ENCODE results near the gene LLGL2. TPM values are rescaled to one million over a fixed set of nuclear protein-coding genes. Genes with fewer than 3 reads are reported as not detected.

LLGL2 gene
- total RNA-seq, 1 experiment from 2014 or later: 19.8 TPM

- H3K4me3 Mint-ChIP-seq (ENCODE audit: unreplicated experiment): no peak overlapping the region
- CTCF ChIA-PET: interaction anchor here (0.6 kb wide), 1 partner anchor 65 kb away, joined by 3 read pairs; no protein-coding TSS in a partner anchor
- H3K36me3 Mint-ChIP-seq (ENCODE audit: insufficient read depth, unreplicated experiment): peaks cover 7% of the 10 kb centered on the region
- TF ChIP-seq CTCF (IDR thresholded peaks at IDR 0.05; ENCODE audit: unreplicated experiment): no peak
- H3K27ac Mint-ChIP-seq (ENCODE audit: low read depth, unreplicated experiment): no peak overlapping the region
- POLR2A ChIA-PET: interaction anchor here (1.0 kb wide), 1 partner anchor 42 kb away, joined by 3 read pairs; no protein-coding TSS in a partner anchor
- no peak for DNase-seq (ENCODE audit: unreplicated experiment)
- H3K4me1 Mint-ChIP-seq (ENCODE audit: insufficient read depth, unreplicated experiment): no peaks in the 10 kb centered on the region
- no peaks in the 10 kb centered on the region for H3K27me3 Mint-ChIP-seq (ENCODE audit: insufficient read depth, unreplicated experiment)
- H3K9me3 Mint-ChIP-seq (ENCODE audit: unreplicated experiment): no peaks in the 10 kb centered on the region
- BruUV-seq (replicated peaks): no TSS peak
- intact Hi-C loops (cut with micrococcal nuclease): no loop called here
These were observed 69.2 kb downstream of the LLGL2 start for GRCh38 chr17:75594499-75595283.

DNA sequence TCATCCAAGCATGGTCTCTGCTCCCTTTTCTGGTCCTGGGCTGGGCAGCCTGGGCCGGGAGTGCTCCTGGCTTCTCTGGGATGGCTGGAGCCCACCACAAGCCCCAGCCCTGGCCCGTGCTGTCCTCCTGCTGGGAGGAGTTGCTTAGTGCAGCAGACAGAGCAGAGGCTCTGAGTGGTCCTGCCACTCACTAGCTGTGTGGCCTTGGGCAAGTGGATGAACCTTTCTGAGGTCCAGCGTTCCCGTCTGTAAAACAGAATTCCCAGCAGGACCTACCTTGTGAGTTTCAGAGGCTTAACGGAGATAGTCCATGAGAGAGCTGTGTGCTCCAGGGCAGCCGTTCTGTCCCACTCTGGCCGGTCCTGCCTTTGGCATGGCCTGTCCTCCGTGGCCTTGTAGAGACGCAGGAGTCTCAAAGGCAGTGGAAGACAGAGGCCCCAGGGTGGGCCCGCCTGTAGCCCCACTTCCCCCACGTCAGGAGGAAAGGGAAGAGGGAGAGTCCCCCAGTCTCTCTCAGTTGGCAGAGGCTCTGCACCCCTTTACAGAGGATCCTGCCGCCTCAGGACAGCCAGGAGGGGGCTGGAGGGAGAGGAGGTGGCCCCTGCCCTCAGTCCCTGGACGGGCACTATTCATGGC lies 69.9 kb downstream of the LLGL2 start:
- no peak for TF ChIP-seq CTCF (IDR thresholded peaks at IDR 0.05; ENCODE audit: unreplicated experiment)
- CTCF ChIA-PET: no interaction called here
- H3K27ac Mint-ChIP-seq (ENCODE audit: low read depth, unreplicated experiment): no peak overlapping the region

GRCh38 chr17:75595920-75596313 lies 70.4 kb downstream of the LLGL2 start:
- H3K9me3 Mint-ChIP-seq (ENCODE audit: unreplicated experiment): no peaks in the 10 kb centered on the region
- H3K27ac Mint-ChIP-seq (ENCODE audit: low read depth, unreplicated experiment): no peak overlapping the region
- TF ChIP-seq CTCF (IDR thresholded peaks at IDR 0.05; ENCODE audit: unreplicated experiment): no peak
- intact Hi-C loops (cut with micrococcal nuclease): no loop called here
- no peaks in the 10 kb centered on the region for H3K4me1 Mint-ChIP-seq (ENCODE audit: insufficient read depth, unreplicated experiment)
- no peak for DNase-seq (ENCODE audit: unreplicated experiment)
- POLR2A ChIA-PET: no interaction called here
- no peaks in the 10 kb centered on the region for H3K27me3 Mint-ChIP-seq (ENCODE audit: insufficient read depth, unreplicated experiment)
- CTCF ChIA-PET: interaction anchor here (0.6 kb wide), 1 partner anchor 24 kb away, joined by 3 read pairs; no protein-coding TSS in a partner anchor
- no peak overlapping the region for H3K4me3 Mint-ChIP-seq (ENCODE audit: unreplicated experiment)
- H3K36me3 Mint-ChIP-seq (ENCODE audit: insufficient read depth, unreplicated experiment): peaks cover 7% of the 10 kb centered on the region
- no TSS peak for BruUV-seq (replicated peaks)

More for the DNA sequence above, 69.9 kb downstream of the LLGL2 start:
- POLR2A ChIA-PET: interaction anchor here (1.0 kb wide), 1 partner anchor 42 kb away, joined by 3 read pairs; no protein-coding TSS in a partner anchor
- Mint-ChIP-seq H3K4me3 (ENCODE audit: unreplicated experiment) (no peak overlapping the region), H3K9me3 (ENCODE audit: unreplicated experiment) (no peaks in the 10 kb centered on the region), H3K36me3 (ENCODE audit: insufficient read depth, unreplicated experiment) (peaks cover 7% of the 10 kb centered on the region), H3K27me3 (ENCODE audit: insufficient read depth, unreplicated experiment) (no peaks in the 10 kb centered on the region), H3K4me1 (ENCODE audit: insufficient read depth, unreplicated experiment) (no peaks in the 10 kb centered on the region)
- no peak for DNase-seq (ENCODE audit: unreplicated experiment)
- BruUV-seq (replicated peaks): no TSS peak
- intact Hi-C loops (cut with micrococcal nuclease): no loop called here

DNA sequence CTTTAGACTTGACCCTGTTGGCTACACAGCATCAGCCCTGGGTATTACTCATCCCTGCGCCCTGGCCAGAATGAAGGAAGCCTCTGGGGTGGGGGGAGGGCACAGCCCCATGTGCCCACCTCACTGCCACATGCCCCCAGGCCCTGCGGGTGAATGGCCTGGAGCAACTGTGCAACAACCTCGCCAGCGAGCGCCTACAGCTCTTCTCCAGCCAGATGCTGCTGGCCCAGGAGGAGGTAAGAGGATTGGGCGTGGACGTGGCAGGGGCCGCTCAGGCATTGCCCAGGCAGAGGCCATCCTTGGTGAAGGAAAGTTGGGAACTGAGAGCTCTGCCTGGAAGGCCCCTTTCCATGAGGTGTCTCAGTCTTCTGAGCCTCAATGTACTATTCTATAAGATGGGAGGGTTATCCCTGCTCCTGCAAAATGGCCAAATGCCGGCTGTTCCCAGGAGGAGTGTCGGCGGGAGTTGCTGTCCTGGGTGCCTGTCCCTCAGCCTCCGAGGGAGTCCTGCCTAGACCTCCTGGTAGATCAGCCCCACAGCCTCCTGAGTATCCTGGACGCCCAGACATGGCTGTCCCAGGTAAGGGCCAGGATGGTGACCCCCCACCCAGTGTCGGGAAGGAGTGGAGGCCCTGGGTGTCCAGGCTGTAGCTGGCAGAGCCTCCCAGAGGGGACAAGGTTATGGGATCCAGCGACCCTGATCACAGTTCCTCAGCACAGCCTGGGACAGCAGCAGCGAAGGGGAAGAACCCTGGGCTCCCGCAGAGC lies 71.0 kb downstream of the LLGL2 start:
- POLR2A ChIA-PET: no interaction called here
- CTCF ChIA-PET: interaction anchor here (0.6 to 1.1 kb wide), 3 partner anchors 18 to 273 kb away, joined by 3 read pairs; no protein-coding TSS in a partner anchor

More for the DNA sequence above, 71.0 kb downstream of the LLGL2 start:
- Mint-ChIP-seq H3K27me3 (ENCODE audit: insufficient read depth, unreplicated experiment) (no peaks in the 10 kb centered on the region), H3K36me3 (ENCODE audit: insufficient read depth, unreplicated experiment) (peaks cover 7% of the 10 kb centered on the region), H3K4me3 (ENCODE audit: unreplicated experiment) (no peak overlapping the region), H3K4me1 (ENCODE audit: insufficient read depth, unreplicated experiment) (no peaks in the 10 kb centered on the region), H3K9me3 (ENCODE audit: unreplicated experiment) (no peaks in the 10 kb centered on the region), H3K27ac (ENCODE audit: low read depth, unreplicated experiment) (no peak overlapping the region)
- no peak for TF ChIP-seq CTCF (IDR thresholded peaks at IDR 0.05; ENCODE audit: unreplicated experiment)
- no peak for DNase-seq (ENCODE audit: unreplicated experiment)
- intact Hi-C loops (cut with micrococcal nuclease): no loop called here
- no TSS peak for BruUV-seq (replicated peaks)
